Measurements from ENCODE around the gene KRTAP13-1. TPM values are rescaled to one million over a fixed set of nuclear protein-coding genes. Genes with fewer than 3 reads are reported as not detected.

Gene KRTAP13-1, protein sequence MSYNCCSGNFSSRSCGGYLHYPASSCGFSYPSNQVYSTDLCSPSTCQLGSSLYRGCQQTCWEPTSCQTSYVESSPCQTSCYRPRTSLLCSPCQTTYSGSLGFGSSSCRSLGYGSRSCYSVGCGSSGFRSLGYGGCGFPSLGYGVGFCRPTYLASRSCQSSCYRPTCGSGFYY
- total RNA-seq: not detected
- polyA plus RNA-seq: not detected

DNA sequence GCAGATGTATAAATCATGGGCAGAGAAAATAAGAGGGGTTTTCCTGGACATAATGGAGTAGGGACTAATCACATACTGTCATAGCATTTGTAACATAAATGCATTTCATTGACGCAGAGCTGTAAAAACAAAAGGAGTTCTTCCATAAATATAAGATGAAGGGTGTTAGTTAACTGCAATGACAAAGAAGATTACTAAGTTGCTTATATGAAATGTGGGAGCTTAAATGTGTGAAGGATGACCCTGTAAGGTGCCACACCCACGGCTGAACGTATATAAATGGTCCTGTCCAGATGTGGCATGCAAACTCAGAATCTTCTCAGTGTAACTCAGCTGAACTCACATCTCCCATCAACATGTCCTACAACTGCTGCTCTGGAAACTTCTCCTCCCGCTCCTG, at the start of gene KRTAP13-1:
Gene KRTAP13-1 (plus strand): TSS at position 301 of the 400 bp plus-strand sequence. CDS start 56 bp downstream, at position 357.
- Histone ChIP-seq H3K27ac (ENCODE audit: low read depth in 1 of 2, low read length in 2 of 2) (no peak within 1 kb of the TSS), H3K9ac (ENCODE audit: low read depth in 1 of 2, low read length in 2 of 2) (no peak within 1 kb of the TSS)

DNA sequence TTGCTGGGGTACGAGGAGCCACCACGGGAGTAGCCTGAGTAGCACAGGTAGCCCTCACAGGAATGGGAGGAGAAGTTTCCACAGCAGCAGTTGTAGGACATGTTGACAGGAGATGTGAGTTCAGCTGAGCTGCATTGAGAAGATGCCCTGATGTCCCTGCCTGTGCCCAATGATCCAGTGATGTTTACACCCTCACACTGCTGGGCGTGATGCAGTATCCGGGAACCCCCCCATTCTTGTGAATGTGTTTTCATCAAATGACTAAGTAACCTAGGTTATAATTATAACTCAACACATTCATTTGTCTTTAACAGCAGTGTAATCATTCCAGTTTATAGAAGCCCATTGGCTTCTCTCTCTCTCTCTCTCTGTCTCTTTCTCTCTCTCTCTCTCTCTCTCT, 47.3 kb upstream of the KRTAP13-1 start, which contains the start of gene KRTAP23-1:
Gene KRTAP23-1 (minus strand): TSS at position 101 of the 400 bp plus-strand sequence. CDS start 0 bp downstream, at position 101.
- TF ChIP-seq GABPA (IDR thresholded peaks at IDR 0.05 in 1 of 2, conservative IDR thresholded peaks at IDR 0.05 in 1 of 2) (no peak), SP1 (IDR thresholded peaks at IDR 0.05) (no peak), HNF4G (IDR thresholded peaks at IDR 0.05) (no peak), EGR1 (IDR thresholded peaks at IDR 0.05; ENCODE audit: low read depth in 2 of 2) (no peak)
- TF ChIP-seq, protein P1, sequence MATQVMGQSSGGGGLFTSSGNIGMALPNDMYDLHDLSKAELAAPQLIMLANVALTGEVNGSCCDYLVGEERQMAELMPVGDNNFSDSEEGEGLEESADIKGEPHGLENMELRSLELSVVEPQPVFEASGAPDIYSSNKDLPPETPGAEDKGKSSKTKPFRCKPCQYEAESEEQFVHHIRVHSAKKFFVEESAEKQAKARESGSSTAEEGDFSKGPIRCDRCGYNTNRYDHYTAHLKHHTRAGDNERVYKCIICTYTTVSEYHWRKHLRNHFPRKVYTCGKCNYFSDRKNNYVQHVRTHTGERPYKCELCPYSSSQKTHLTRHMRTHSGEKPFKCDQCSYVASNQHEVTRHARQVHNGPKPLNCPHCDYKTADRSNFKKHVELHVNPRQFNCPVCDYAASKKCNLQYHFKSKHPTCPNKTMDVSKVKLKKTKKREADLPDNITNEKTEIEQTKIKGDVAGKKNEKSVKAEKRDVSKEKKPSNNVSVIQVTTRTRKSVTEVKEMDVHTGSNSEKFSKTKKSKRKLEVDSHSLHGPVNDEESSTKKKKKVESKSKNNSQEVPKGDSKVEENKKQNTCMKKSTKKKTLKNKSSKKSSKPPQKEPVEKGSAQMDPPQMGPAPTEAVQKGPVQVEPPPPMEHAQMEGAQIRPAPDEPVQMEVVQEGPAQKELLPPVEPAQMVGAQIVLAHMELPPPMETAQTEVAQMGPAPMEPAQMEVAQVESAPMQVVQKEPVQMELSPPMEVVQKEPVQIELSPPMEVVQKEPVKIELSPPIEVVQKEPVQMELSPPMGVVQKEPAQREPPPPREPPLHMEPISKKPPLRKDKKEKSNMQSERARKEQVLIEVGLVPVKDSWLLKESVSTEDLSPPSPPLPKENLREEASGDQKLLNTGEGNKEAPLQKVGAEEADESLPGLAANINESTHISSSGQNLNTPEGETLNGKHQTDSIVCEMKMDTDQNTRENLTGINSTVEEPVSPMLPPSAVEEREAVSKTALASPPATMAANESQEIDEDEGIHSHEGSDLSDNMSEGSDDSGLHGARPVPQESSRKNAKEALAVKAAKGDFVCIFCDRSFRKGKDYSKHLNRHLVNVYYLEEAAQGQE (IDR thresholded peaks at IDR 0.05): no peak
- DNase-seq (ENCODE audit: low spot score): no peak
- WGBS: 75% methylated on average over 4 of the region's 4 CpGs

More for the DNA sequence above, at the start of gene KRTAP13-1:
- Histone ChIP-seq H3K4me1 (ENCODE audit: control insufficient read depth in 4 of 4, insufficient read depth in 4 of 4, low read length in 3 of 4) (no peaks in the 10 kb centered on the region), H3K27me3 (ENCODE audit: control insufficient read depth in 4 of 4, insufficient read depth in 4 of 4, low read length in 3 of 4) (peaks cover 0 to 2% (median 0%) of the 10 kb centered on the region in 4 donors), H3K4me3 (ENCODE audit: low read depth in 1 of 3, low read length in 3 of 3) (no peak within 1 kb of the TSS), H3K36me3 (ENCODE audit: control insufficient read depth in 4 of 4, insufficient read depth in 3 of 4, low read depth in 1 of 4, low read length in 3 of 4) (no peaks in the 10 kb centered on the region), H3K9me3 (ENCODE audit: control insufficient read depth in 4 of 4, low read length in 3 of 4) (no peaks in the 10 kb centered on the region)
- TF ChIP-seq, protein P2, sequence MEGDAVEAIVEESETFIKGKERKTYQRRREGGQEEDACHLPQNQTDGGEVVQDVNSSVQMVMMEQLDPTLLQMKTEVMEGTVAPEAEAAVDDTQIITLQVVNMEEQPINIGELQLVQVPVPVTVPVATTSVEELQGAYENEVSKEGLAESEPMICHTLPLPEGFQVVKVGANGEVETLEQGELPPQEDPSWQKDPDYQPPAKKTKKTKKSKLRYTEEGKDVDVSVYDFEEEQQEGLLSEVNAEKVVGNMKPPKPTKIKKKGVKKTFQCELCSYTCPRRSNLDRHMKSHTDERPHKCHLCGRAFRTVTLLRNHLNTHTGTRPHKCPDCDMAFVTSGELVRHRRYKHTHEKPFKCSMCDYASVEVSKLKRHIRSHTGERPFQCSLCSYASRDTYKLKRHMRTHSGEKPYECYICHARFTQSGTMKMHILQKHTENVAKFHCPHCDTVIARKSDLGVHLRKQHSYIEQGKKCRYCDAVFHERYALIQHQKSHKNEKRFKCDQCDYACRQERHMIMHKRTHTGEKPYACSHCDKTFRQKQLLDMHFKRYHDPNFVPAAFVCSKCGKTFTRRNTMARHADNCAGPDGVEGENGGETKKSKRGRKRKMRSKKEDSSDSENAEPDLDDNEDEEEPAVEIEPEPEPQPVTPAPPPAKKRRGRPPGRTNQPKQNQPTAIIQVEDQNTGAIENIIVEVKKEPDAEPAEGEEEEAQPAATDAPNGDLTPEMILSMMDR (IDR thresholded peaks at IDR 0.05; ENCODE audit: low read depth, low read length, missing input control): no peak
- TF ChIP-seq NR2F2 (IDR thresholded peaks at IDR 0.05) (no peak), TAF1 (conservative IDR thresholded peaks at IDR 0.05) (no peak), JUND (IDR thresholded peaks at IDR 0.05) (no peak), RXRA (IDR thresholded peaks at IDR 0.05) (no peak), FOXA2 (IDR thresholded peaks at IDR 0.05) (no peak), HNF4G (IDR thresholded peaks at IDR 0.05) (no peak)
- DNase-seq (ENCODE audit: low spot score): no peak
- 74% methylated on average over 4 of the region's 4 CpGs for WGBS

DNA sequence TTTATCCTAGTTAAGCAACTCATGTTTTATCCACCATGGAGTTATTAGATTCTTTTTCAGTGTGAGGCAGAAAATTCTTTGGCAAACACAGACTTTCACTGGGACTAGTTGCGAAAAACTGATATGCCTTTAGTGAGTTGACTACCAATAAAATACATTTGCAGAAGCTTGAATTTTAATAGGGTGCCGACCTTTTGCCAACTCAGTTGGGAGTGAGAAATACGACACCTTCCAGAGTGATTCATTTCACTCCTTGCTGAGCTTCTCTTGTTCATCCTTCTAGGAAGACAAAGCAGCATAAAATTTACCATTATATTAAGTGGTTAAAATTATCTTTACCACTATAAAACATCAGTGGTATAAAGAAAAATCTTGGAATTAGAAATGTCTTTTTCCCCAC, 46.3 kb upstream of the KRTAP13-1 start:
- Histone ChIP-seq H3K9ac (ENCODE audit: low read depth in 1 of 2, low read length in 2 of 2) (no peak overlapping the region), H3K9me3 (ENCODE audit: control insufficient read depth in 4 of 4, low read length in 3 of 4) (peaks cover 0 to 2% (median 0%) of the 10 kb centered on the region in 4 donors), H3K27ac (ENCODE audit: low read depth in 1 of 2, low read length in 2 of 2) (no peak overlapping the region), H3K36me3 (ENCODE audit: control insufficient read depth in 4 of 4, insufficient read depth in 3 of 4, low read depth in 1 of 4, low read length in 3 of 4) (no peaks in the 10 kb centered on the region), H3K4me3 (ENCODE audit: low read depth in 1 of 3, low read length in 3 of 3) (no peak overlapping the region), H3K4me1 (ENCODE audit: control insufficient read depth in 4 of 4, insufficient read depth in 4 of 4, low read length in 3 of 4) (no peaks in the 10 kb centered on the region), H3K27me3 (ENCODE audit: control insufficient read depth in 4 of 4, insufficient read depth in 4 of 4, low read length in 3 of 4) (peaks cover 0 to 3% (median 0%) of the 10 kb centered on the region in 4 donors)
- no peak for DNase-seq (ENCODE audit: low spot score)
- TF ChIP-seq, protein P3, sequence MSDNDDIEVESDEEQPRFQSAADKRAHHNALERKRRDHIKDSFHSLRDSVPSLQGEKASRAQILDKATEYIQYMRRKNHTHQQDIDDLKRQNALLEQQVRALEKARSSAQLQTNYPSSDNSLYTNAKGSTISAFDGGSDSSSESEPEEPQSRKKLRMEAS (IDR thresholded peaks at IDR 0.05): no peak
- TF ChIP-seq JUND (IDR thresholded peaks at IDR 0.05) (no peak), YY1 (IDR thresholded peaks at IDR 0.05) (no peak), FOXA1 (IDR thresholded peaks at IDR 0.05) (no peak)
- TF ChIP-seq, protein P4, sequence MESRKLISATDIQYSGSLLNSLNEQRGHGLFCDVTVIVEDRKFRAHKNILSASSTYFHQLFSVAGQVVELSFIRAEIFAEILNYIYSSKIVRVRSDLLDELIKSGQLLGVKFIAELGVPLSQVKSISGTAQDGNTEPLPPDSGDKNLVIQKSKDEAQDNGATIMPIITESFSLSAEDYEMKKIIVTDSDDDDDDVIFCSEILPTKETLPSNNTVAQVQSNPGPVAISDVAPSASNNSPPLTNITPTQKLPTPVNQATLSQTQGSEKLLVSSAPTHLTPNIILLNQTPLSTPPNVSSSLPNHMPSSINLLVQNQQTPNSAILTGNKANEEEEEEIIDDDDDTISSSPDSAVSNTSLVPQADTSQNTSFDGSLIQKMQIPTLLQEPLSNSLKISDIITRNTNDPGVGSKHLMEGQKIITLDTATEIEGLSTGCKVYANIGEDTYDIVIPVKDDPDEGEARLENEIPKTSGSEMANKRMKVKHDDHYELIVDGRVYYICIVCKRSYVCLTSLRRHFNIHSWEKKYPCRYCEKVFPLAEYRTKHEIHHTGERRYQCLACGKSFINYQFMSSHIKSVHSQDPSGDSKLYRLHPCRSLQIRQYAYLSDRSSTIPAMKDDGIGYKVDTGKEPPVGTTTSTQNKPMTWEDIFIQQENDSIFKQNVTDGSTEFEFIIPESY (IDR thresholded peaks at IDR 0.05): no peak
- 49% methylated on average over 3 of the region's 3 CpGs for WGBS

More for the DNA sequence above, 47.3 kb upstream of the KRTAP13-1 start, which contains the start of gene KRTAP23-1:
- H3K9me3 ChIP-seq (ENCODE audit: control insufficient read depth in 4 of 4, low read length in 3 of 4): peaks cover 0 to 2% (median 0%) of the 10 kb centered on the region in 4 donors
- H3K4me3 ChIP-seq (ENCODE audit: low read depth in 1 of 3, low read length in 3 of 3): no peak within 1 kb of the TSS
- no peaks in the 10 kb centered on the region for H3K4me1 ChIP-seq (ENCODE audit: control insufficient read depth in 4 of 4, insufficient read depth in 4 of 4, low read length in 3 of 4)
- no peaks in the 10 kb centered on the region for H3K36me3 ChIP-seq (ENCODE audit: control insufficient read depth in 4 of 4, insufficient read depth in 3 of 4, low read depth in 1 of 4, low read length in 3 of 4)
- peaks cover 0 to 3% (median 0%) of the 10 kb centered on the region in 4 donors for H3K27me3 ChIP-seq (ENCODE audit: control insufficient read depth in 4 of 4, insufficient read depth in 4 of 4, low read length in 3 of 4)
- H3K9ac ChIP-seq (ENCODE audit: low read depth in 1 of 2, low read length in 2 of 2): no peak within 1 kb of the TSS
- H3K27ac ChIP-seq (ENCODE audit: low read depth in 1 of 2, low read length in 2 of 2): no peak within 1 kb of the TSS
